HG03066 (cell line): ENCODE results near the gene MAPK4.
"Not testable (repeated sequence)": the region's sequence is repeated elsewhere in the genome, so short reads cannot be mapped to it uniquely, and the experiment has no call there.

Source experiments
- ATAC-seq: cut with Tn5 transposase; IDR thresholded peaks from one replicate; pipeline ENCODE4 v1.9.1; 2021; ENCODE audit warnings: low read depth; ENCODE audit not compliant: unreplicated experiment

Gene MAPK4

DNA sequence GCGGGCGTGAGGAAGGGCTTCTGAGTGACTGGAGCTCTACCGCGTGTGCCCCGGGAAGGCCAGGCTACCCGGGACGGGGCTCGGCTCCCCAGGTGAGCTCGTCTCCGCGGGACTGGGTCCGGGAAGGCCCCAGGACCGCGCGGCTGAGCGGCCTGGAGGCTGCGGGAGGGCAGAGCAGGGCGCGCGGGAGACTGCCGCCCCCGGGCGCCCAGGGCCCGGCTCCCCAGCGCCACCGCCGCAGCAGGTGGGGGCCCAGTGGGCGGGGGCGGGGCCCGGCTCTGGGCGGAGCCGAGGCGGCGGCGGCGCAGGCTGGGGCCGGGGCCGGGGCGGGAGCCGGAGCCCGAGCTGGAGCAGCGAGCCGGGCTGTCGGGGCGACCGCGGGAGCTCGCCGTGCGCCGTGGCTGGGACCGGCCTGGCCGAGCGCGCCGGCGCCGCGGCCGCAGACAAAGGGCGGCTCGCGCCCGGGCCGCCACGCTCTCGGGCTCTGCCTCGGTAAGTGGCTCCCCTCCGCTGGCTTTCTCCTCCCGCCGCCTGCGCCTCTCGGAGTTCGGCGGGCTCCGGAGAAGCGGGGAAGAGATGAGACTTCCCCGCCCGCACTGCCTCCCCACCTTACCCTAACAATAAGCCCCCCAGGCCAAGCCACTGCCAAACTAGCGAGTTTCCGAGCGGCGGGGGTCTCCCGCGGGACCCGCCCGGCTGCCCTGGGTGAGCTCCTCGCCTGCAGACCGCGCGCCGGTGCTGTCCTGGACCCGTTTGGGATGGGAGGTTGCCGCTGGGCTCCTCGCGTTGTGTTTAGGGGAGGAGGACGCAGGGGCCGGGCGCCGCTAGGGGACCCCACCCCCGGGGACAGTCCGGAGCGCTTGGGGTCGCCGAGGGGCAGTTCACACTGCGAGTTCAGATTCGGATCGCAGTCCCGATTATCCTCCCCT is at the start of gene MAPK4:
Gene MAPK4, plus strand, starts transcription at position 336 of the 929 bp plus-strand sequence. CDS start 103,872 bp downstream, outside the sequence.
- ATAC-seq: no peak

DNA sequence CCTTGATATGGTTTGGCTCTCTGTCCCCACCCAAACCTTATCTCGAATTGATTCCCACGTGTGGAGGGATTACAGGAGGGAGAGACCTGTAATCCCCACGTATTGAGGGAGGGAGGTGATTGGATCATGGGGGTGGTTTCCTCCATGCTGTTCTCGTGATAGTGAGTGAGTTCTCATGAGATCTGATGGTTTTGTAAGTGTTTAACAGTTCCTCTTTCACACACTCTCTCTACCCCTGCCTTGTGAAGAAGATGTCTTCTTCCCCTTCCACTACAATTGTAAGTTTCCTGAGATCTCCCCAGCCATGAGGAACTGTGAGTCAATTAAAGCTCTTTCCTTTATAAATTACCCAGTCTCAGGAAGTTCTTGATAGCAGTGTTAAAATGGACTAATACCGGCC is 42.6 kb upstream of the MAPK4 start:
- not testable (repeated sequence) for ATAC-seq

DNA sequence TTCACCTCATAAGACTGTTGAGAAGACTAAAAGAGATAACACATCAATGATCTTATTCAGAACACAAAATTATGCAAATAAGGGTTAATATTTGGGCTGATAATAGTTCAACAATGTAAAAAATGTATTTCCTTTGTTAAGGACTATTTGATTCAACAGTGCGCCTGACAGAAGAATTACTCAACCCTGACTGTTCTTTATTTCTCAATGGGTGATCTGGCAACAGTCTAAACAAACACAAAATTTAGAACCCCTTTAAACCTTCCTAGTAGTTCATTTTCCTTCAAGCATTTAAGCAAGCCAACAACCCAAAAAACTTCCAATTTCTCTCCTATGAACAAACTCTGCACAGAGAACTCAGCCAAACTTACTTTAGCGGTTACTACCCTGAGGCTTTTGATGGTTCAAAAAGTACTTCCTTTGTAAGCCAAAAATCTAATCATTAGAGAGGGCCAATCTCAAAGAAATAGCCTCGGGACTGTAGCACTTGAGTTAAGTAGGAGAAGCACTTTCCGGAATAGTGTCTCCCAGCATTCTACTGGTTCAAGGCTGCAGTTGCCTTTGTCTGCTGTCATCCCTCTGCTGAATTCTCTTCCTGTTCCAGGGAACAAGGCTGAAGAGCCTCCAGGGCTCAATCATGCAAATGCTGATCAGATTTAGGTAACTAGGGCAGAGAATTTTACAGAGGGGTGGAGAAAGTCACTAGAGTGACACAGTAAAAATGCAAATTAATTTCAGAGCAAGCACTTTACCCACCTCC is 40.9 kb upstream of the MAPK4 start:
- ATAC-seq: no peak

DNA sequence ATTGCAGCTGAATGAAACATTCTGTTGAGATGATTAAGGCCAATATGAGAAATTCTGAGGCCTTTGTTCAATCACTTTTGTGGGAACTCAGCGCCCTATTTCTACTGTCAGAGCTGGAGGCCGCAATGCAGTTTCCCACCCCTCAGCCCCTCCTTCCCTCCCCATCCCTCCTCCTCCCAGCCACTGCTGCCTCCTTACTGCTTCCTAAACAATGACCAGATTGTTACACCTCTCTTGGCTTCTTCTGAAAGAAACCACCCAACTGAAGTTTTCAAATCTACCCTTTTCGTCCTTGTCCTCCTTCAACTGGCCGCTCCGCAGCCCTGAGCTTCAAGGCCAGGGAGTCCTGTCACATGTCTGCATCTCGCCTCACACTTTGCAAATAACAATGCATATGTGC is 36.7 kb upstream of the MAPK4 start:
- no peak for ATAC-seq

DNA sequence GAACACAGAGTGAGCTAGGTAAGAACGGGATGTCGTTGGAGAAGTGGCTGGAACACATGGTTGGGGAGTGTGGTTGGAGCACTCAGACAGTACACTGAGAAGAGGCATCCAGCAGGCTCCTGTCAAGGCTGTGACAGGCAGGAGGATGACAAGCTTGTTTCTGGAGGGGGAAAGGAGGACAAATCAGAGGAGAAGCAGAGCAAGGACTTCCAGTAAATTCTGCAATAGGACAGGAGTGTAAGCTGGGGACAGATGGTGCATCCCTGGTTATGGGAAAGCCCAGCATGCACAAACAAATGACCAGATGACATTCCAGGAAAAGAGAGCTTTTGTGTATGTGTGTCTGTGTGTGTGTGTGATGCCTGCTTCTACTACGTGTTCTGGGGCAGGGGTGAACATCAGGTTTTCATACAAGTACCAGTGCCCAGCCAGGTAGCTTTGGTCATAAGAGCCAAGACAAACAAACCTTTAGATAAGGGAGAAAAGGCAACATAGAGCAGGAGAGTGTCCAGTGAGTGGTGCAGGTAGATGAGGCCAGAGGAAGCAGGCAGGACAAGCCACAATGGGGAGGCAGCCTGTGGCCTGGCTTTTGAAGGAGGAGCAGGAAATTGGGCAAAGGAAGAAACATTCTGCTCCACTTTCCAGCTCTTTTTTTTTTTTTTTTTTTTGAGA is 32.1 kb upstream of the MAPK4 start:
- ATAC-seq: no peak

DNA sequence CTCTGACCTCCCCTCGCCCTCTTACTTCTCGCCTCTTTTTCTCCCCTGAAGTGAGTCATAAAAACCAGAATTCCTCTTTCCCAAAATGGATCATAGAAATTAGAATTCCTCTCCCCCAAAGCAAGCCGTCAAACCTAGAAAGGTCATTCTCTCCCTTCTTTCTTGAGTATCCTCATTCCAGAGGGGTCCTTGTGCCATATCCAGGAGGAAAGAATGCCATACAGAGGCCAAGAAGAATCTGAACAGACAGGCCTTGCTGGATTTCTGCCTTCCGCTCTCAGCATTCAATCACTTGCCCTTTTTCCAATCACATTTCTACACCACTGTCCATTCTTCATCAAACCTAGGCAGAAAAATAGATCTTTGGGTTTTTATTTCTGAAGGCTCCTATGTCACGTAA is 31.1 kb upstream of the MAPK4 start:
- no peak for ATAC-seq

DNA sequence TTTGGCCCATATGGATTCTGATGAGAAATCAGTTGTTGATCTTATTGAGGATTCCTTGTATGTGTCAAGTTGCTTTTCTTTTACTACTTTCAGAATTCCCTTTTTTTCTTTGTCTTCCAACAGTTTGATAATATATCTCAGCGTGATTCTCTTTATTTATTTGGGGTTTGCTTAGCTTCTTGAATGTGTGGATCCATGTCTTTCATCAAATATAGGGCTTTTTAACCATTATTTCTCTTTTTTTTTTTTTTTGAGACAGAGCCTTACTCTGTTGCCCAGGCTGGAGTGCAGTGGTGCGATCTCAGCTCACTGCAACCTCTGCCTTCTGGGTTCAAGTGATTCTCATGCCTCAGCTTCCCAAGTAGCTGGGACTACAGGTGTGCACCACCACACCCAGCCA is 26.1 kb upstream of the MAPK4 start:
- not testable (repeated sequence) for ATAC-seq

DNA sequence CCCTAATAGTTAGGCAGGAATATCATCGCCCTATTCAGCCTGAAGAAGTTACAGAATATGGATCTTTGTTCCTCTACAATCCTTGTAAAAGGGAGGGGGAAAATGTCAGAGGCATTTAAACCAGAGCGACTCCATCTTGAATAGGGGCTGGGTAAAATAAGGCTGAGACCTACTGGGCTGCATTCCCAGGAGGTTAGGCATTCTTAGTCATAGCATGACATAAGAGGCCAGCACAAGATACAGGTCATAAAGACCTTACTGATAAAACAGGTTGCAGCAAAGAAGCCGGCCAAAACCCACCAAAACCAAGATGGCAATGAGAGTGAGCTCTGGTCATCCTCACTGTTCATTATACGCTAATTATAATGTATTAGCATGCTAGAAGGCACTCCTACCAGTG is 15.4 kb upstream of the MAPK4 start:
- not testable (repeated sequence) for ATAC-seq

DNA sequence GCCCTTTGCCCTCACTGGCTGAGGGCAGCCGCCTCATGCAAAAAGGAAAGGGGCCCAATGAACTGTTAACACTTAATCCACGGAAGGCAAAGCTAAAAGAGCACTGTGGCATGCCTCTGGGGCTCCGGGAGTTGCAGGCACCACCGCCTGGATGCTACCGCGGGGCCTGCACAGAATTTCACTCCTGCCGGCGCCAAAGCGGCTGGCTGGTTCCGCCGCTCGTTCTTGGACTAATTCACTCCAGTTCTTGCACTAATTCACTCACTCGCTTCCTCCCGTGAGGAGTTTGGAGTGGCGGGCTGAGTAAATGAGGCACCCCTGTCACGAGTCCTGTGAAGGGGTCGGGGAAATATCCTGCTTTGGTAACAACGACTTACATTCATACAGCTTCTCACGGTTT is 14.0 kb upstream of the MAPK4 start:
- ATAC-seq: no peak

DNA sequence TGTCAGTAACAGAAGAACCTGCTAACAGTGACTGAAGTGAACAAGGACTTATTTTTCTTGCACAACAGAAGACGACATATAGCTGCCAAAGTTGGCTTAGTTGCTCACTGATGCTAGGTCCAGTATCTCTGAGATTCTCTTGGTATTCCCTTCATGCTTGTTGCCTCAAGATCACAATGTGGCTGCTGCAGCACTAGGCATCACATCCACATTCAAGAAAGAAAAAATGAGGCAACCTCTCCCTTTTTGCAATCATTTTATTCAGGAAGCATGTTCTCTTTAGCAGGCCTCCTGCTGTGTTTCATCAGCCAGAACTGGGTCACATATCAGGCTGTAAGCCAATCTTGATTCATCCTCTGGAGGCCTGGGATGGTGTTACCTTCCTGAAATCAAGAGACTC is 11.7 kb upstream of the MAPK4 start:
- ATAC-seq: no peak

DNA sequence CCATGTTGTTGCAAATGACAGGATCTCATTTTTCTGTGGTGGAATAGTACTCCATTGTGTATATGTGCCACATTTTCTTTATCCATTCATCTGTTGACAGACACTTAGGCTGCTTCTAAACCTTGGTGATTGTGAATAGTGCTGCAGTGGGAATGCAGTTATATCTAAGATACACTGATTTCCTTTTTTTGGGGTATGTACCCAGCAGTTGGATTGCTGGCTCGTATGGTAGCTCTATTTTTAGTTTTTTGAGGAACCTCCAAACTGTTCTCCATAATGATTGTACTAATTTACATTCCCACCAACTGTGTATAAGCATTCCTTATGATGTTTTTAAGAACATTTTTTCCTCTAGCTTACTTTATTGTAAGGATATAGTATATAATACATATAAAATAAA is 8.2 kb upstream of the MAPK4 start:
- ATAC-seq: not testable (repeated sequence)

DNA sequence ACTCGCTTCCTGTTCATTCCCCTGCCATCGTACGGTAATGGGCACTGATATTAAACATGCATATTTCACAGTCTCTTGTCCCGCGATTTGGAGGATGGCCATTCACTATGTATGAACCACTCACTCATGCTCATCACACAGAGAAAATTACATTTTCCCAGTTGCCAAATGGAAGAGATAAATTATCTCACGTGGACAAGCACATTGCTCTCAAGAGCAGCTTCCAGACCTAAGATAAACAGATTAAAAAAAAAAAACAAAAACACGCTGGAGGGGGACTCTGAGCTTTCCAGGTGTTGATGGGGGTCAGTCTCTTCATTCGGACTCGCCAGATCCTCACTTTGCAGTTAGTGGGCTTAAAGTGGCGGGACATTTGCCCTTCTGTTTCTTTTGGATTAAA is 1.7 kb upstream of the MAPK4 start:
- no peak for ATAC-seq

DNA sequence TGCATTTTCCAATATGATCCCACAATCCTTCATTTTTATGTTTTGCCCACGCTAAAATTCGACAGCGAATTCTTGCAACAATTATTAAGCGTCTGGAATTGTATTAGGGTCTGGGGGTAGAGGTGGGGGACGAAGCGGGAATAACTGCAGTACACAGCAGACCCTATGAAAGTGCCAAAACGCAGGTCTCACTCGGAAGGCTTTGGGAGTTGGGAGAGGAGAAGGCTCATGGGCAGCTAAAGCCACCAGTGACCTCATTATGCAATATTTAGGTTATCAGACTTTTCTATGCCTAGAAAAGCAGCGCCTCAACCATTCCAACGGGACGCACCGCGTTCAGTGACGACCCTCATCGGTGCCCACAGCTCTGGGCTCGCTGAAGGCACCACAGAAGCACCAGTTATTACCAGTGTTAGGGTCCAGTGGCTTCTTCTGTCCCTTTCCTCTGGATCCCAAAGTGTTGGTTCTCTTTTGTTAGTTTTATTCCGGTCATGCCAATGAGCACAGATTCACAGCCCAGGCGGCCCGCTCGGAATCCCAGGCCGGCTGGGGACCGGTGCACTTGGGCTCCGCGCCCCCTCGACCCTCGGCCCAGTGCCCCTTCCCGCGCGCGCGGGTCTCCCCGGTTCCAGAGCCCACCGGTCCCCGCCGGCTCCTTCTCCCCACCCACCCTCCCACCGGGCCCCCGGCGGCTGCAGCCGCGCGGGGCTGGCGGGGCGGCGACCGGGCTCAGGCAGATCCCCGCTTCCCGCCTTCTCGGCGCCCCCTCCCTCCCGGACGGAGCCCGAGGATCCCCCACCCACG is 737 bp upstream of the MAPK4 start:
- ATAC-seq: no peak

DNA sequence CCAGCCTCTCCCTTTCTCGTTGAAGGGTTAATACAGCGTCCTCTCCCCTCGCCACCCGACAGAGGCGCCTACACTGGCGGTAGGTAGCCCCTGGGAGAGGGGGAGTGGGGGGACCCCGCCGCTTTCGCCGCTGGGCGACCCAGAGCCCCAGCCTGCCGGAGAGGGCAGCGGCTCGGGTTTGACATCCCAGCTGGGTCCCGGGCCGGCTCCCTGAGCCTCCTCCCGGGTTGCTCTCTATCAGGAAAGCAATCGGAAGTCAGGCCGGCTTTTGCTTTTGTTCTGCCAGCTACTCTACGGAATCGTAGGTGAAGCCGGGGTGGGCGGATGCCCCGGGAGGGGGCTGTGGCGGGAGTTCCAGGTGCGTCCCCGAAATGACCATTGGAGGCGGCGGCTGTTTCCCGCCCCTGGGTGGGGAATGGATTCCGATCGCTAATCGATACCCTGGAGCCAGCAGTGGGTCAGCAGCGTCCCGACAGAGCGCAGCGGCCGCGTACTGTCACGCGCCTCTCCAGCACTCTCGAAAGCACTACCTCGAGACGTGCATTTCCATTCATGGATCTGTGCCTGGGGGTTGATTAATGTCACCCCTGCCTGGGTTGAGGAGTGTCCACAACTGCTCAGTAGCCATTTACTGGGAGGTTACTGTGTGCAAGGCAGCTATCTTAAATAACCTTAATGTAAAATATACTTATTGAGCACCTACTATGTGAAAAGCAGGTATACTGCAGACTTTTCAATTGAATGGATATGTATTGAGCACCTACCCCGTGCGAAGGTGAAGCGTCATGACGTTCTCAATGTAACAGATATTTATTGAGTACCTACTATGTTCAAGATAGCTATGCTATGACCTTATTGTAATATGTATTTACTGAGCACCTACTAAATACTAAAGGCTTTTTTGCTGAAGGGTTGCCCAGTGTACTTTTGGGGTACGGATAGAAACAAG is 1.1 kb downstream of the MAPK4 start:
- ATAC-seq: no peak

DNA sequence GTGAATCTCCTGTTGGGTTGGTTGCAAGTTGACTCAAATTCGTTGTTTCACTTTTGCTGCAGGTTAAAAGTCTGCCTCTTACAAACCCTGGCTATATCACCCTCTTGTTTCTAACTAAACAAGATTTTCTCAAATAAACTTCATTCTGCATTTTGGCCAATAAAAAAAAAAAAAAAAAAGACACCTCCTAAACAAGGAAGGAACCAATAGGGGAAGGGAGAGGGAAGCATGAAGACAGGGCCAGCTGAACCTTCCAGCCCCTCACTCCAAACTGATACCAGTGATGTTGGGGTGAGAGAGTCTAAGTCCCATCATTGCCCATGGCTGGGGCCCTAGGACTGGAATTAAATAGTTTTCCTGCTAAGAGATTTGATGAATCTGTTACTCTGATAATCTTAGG is 2.4 kb downstream of the MAPK4 start:
- not testable (repeated sequence) for ATAC-seq

DNA sequence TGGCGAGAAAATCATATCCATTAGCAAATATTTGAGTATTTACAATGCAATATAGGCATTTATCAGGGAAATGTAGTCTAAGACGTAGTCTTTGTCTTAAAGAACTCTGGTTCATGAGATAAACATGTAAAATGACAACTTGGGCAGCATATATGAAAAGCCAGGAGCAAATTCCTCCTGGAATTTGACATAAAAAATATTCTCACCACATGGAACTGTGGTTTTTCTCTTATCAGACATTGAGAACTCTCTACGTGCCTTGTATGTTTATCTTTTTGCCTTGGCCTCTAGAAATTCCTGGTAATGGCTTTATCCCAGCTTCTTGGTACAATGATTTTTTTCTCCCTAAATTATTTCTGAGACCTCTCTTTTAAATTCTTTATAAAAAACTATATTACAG is 2.8 kb downstream of the MAPK4 start:
- no peak for ATAC-seq

DNA sequence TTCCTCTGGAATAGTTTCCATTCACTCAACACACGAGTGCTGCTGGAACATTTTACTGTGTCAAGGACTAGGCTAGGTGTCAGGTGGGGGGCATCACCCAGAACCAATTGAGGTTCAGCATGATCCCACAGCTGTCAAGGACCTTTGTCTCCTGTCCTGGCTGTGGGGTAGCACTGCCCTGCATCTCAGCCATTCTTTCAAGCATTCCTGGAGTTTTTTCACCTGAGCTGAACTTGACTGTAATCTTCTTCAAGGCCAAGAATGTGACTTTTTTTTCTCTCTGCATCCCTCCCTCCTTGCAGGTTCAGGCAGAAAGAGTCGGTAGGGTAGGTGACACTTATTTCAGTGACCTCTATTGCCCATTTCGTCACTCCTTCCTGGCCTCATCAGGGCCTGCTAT is 3.5 kb downstream of the MAPK4 start:
- no peak for ATAC-seq

DNA sequence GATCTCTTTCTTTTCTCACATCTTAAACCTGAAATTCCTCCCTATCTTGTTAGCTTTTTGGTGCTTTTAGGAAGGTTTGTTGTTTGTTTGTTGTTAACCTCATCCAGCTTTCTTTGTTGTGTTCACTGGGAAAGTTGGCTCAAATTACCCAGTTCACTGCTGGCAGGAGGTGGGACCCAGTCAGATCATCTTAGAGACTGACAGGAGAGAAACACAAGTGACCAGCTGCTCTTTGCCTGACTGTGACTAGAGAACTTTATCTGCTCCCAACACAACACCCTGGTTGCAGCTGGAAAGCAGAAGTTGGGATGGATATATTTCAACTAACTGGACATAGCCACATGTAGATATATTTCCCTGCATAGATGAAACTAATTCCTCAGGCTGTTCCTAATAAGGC is 10.0 kb downstream of the MAPK4 start:
- ATAC-seq: no peak

DNA sequence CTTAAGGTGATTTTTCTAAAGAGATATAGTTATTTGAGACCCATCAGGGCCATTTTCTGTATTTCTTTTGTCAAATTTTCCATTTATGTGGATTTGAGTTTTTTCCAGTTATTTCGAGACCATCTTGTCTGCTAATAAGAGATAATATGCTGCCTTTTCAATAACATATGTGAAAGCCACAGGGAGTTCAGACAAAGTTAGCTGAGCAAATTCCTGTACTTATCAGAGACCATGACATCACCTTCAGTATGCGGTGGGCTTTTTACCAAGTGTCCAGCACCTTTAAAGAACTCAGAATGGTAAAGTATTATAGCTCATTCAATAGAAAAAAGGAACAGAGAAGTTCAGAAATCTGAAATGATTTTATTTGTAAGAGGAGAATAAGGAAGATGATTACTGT is 11.7 kb downstream of the MAPK4 start:
- no peak for ATAC-seq
